Tongue (tissue), 2 donors: Measurements from ENCODE around the gene CSGALNACT2. TPM values are rescaled to one million over a fixed set of nuclear protein-coding genes. Genes with fewer than 3 reads are reported as not detected.

Experiments
- DNase-seq: peaks from one replicate; pipeline ENCODE4 v3.0.0-alpha.2; 2015
- total RNA-seq: library from RNA; depleted of rRNA; stranded (reverse); fragments of >200 nt; gene quantifications from one replicate; pipeline ENCODE4 v1.2.3, GENCODE V29; 2014

Gene CSGALNACT2
- total RNA-seq, 1 donor from 2014 or later = 24.8 TPM

- DNase-seq = no peak
Measured at GRCh38 chr10:43190289-43190688, 52.0 kb downstream of the CSGALNACT2 start.

GRCh38 chr10:43190775-43191174, 52.5 kb downstream of the CSGALNACT2 start:
- no peak for DNase-seq

- DNase-seq = no peak
Measured at GRCh38 chr10:43192884-43193283, 54.6 kb downstream of the CSGALNACT2 start.

- no peak for DNase-seq
Measured at GRCh38 chr10:43193496-43194080, 55.3 kb downstream of the CSGALNACT2 start.

GRCh38 chr10:43194266-43194665, 56.0 kb downstream of the CSGALNACT2 start:
- no peak for DNase-seq

- no peak for DNase-seq
Measured at GRCh38 chr10:43194859-43195258, 56.6 kb downstream of the CSGALNACT2 start.

- no peak for DNase-seq
Measured at GRCh38 chr10:43195557-43195956, 57.3 kb downstream of the CSGALNACT2 start.

- no peak for DNase-seq
Measured at GRCh38 chr10:43196131-43196980, 58.1 kb downstream of the CSGALNACT2 start.

GRCh38 chr10:43196981-43197833, 59.0 kb downstream of the CSGALNACT2 start:
- DNase-seq = no peak

- no peak for DNase-seq
Measured at GRCh38 chr10:43197834-43198681, 59.8 kb downstream of the CSGALNACT2 start.

GRCh38 chr10:43198682-43199005, 60.4 kb downstream of the CSGALNACT2 start:
- no peak for DNase-seq

GRCh38 chr10:43199088-43199683, 60.9 kb downstream of the CSGALNACT2 start:
- DNase-seq = no peak

- DNase-seq = no peak
Measured at GRCh38 chr10:43199684-43200537, 61.7 kb downstream of the CSGALNACT2 start.

GRCh38 chr10:43200538-43201390, 62.5 kb downstream of the CSGALNACT2 start:
- no peak for DNase-seq

GRCh38 chr10:43201545-43202131, 63.4 kb downstream of the CSGALNACT2 start:
- DNase-seq = no peak

GRCh38 chr10:43202224-43202656, 64.0 kb downstream of the CSGALNACT2 start:
- peak; percentile 56 for DNase-seq

- peak; percentile 35 for DNase-seq
Measured at GRCh38 chr10:43202657-43203447, 64.6 kb downstream of the CSGALNACT2 start.

GRCh38 chr10:43203448-43204041, 65.3 kb downstream of the CSGALNACT2 start:
- DNase-seq = no peak
